GM23338 (cell line): ENCODE results near the gene RHNO1. TPM values are rescaled to one million over a fixed set of nuclear protein-coding genes. Genes with fewer than 3 reads are reported as not detected.

Source experiments
- ATAC-seq: fragments of 200-7000 bp; cut with Tn5 transposase; 3 replicates; pipeline ENCODE4 v1.9.1; 2020
- DNase-seq: peaks from one replicate; pipeline ENCODE4 v3.0.0-alpha.2; 2015; ENCODE audit warnings: low spot score
- H2AFZ ChIP-seq: fragments of 200-600 bp; sonication (generic); 2 replicates; pipeline ENCODE4 v1.8.0; 2016; ENCODE audit warnings: antibody characterized with exemption, mild to moderate bottlenecking, moderate library complexity
- H3F3A ChIP-seq: fragments of 200-600 bp; sonication (generic); replicated peaks from 2 replicates; pipeline ENCODE4 v1.8.0; 2017; ENCODE audit warnings: antibody characterized with exemption, mixed run types, low read depth
- H3K27ac ChIP-seq: fragments of 200-600 bp; sonication (generic); 2 replicates; pipeline ENCODE4 v1.6.1; 2016; ENCODE audit warnings: low read depth
- H3K27me3 ChIP-seq: fragments of 200-600 bp; sonication (generic); 2 replicates; pipeline ENCODE4 v1.8.0; 2016; ENCODE audit warnings: mild to moderate bottlenecking, mixed run types, moderate library complexity; ENCODE audit not compliant: insufficient read depth
- H3K36me3 ChIP-seq: fragments of 200-600 bp; sonication (generic); 2 replicates; pipeline ENCODE4 v1.8.0; 2016; ENCODE audit warnings: mild to moderate bottlenecking; ENCODE audit not compliant: insufficient read depth
- H3K4me1 ChIP-seq: fragments of 200-600 bp; sonication (generic); 2 replicates; pipeline ENCODE4 v1.8.0; 2016; ENCODE audit warnings: mild to moderate bottlenecking, moderate library complexity; ENCODE audit not compliant: insufficient read depth
- H3K4me2 ChIP-seq: fragments of 200-600 bp; sonication (generic); 2 replicates; pipeline ENCODE4 v1.7.1; 2017; ENCODE audit warnings: mixed run types
- H3K4me3 ChIP-seq: fragments of 200-600 bp; sonication (generic); 2 replicates; pipeline ENCODE4 v1.6.1; 2016; ENCODE audit warnings: mixed run types
- H3K79me2 ChIP-seq: fragments of 200-600 bp; sonication (generic); replicated peaks from 2 replicates; pipeline ENCODE4 v1.8.0; 2017; ENCODE audit warnings: mild to moderate bottlenecking; ENCODE audit not compliant: insufficient read depth
- H3K9me2 ChIP-seq: fragments of 200-600 bp; sonication (generic); 2 replicates; pipeline ENCODE4 v1.8.0; 2017; ENCODE audit not compliant: insufficient read depth
- H4K20me1 ChIP-seq: fragments of 200-600 bp; sonication (generic); replicated peaks from 2 replicates; pipeline ENCODE4 v1.8.0; 2017; ENCODE audit warnings: mild to moderate bottlenecking; ENCODE audit not compliant: insufficient read depth
- H3K27ac Mint-ChIP-seq: 2 replicates; pipeline ENCODE4 v1.8.0; 2020; ENCODE audit warnings: inconsistent platforms, mild to moderate bottlenecking, moderate library complexity, mixed read lengths
- H3K27me3 Mint-ChIP-seq: 3 replicates; pipeline ENCODE4 v1.8.0; 2022; ENCODE audit warnings: low read depth, mild to moderate bottlenecking, moderate library complexity, mixed read lengths, inconsistent platforms; ENCODE audit not compliant: insufficient read depth, poor library complexity
- H3K36me3 Mint-ChIP-seq: 3 replicates; pipeline ENCODE4 v1.8.0; 2021; ENCODE audit warnings: low read depth, mild to moderate bottlenecking, inconsistent platforms, moderate library complexity, mixed read lengths
- H3K4me1 Mint-ChIP-seq: 3 replicates; pipeline ENCODE4 v1.8.0; 2020; ENCODE audit warnings: mild to moderate bottlenecking, inconsistent platforms, mixed read lengths
- H3K4me3 Mint-ChIP-seq: 3 replicates; pipeline ENCODE4 v1.8.0; 2021; ENCODE audit warnings: moderate library complexity, mild to moderate bottlenecking, inconsistent platforms, mixed read lengths
- H3K9me3 Mint-ChIP-seq: 3 replicates; pipeline ENCODE4 v1.8.0; 2020; ENCODE audit warnings: moderate library complexity, mild to moderate bottlenecking, inconsistent platforms, mixed read lengths
- CREB1 ChIP-seq: fragments of 250-450 bp; sonication (Bioruptor Pico); IDR thresholded peaks from 2 replicates; pipeline ENCODE4 v1.5.0; 2020; ENCODE audit warnings: low read depth, mild to moderate bottlenecking, moderate library complexity
- EZH2 ChIP-seq: fragments of 200-600 bp; sonication (generic); IDR thresholded peaks from one replicate; pipeline ENCODE4 v1.8.0; 2017; ENCODE audit warnings: antibody characterized with exemption, mild to moderate bottlenecking, low read depth; ENCODE audit not compliant: unreplicated experiment
- JUNB ChIP-seq: IDR thresholded peaks from one replicate; pipeline ENCODE4 v1.6.1; 2016; ENCODE audit warnings: antibody characterized with exemption; ENCODE audit not compliant: unreplicated experiment
- POLR2AphosphoS5 ChIP-seq: IDR thresholded peaks from 2 replicates; pipeline ENCODE4 v1.6.1; 2016; ENCODE audit warnings: antibody characterized with exemption, low read depth
- STAT1 ChIP-seq: IDR thresholded peaks from one replicate; pipeline ENCODE4 v1.6.1; 2016; ENCODE audit warnings: antibody characterized with exemption; ENCODE audit not compliant: unreplicated experiment
- ZNF114 ChIP-seq: fragments of 250-450 bp; sonication (Bioruptor Pico); IDR thresholded peaks from 2 replicates; pipeline ENCODE4 v1.5.0; 2020; ENCODE audit warnings: mild to moderate bottlenecking, moderate library complexity
- ZNF331 ChIP-seq: fragments of 250-450 bp; sonication (Bioruptor Pico); IDR thresholded peaks from 2 replicates; pipeline ENCODE4 v1.5.0; 2020; ENCODE audit warnings: low read depth, mild to moderate bottlenecking, moderate library complexity
- polyA plus RNA-seq: library from polyadenylated mRNA; unstranded; fragments of >200 nt; fragmentation: Nextera tagmentation; extraction: Ambion mirVana; gene quantifications from 2 replicates; pipeline ENCODE4 v1.2.1, GENCODE V29; 2016
- total RNA-seq: library from RNA; depleted of rRNA; stranded (reverse); fragments of >200 nt; shearing (Covaris generic); gene quantifications from 2 replicates; pipeline ENCODE4 v1.2.3, GENCODE V29; 2014
- TF ChIP-seq, protein P1 (sequence below), 2 experiments: fragments of 200-600 bp in 1 of 2; sonication (generic) in 1 of 2; conservative IDR thresholded peaks; 2 replicates each; pipeline versions ENCODE4 v1.5.1 to v1.6.1; 2016 to 2017; ENCODE audit warnings: antibody characterized with exemption in 2 of 2, low read depth in 2 of 2, mild to moderate bottlenecking in 2 of 2, moderate library complexity in 1 of 2
- TF ChIP-seq, protein P2 (sequence below): IDR thresholded peaks from 2 replicates; pipeline ENCODE4 v1.6.1; 2016; ENCODE audit warnings: antibody characterized with exemption
- TF ChIP-seq, protein P3 (sequence below): IDR thresholded peaks from one replicate; pipeline ENCODE4 v1.6.1; 2018; ENCODE audit warnings: antibody characterized with exemption; ENCODE audit not compliant: unreplicated experiment

The RHNO1 gene
- total and polyA plus RNA-seq, 2 experiments from 2014 or later: 56.4 to 63.8 TPM

GRCh38 chr12:2844786-2845185 lies 32.2 kb upstream of the RHNO1 start (continued):
- TF ChIP-seq, protein P1, sequence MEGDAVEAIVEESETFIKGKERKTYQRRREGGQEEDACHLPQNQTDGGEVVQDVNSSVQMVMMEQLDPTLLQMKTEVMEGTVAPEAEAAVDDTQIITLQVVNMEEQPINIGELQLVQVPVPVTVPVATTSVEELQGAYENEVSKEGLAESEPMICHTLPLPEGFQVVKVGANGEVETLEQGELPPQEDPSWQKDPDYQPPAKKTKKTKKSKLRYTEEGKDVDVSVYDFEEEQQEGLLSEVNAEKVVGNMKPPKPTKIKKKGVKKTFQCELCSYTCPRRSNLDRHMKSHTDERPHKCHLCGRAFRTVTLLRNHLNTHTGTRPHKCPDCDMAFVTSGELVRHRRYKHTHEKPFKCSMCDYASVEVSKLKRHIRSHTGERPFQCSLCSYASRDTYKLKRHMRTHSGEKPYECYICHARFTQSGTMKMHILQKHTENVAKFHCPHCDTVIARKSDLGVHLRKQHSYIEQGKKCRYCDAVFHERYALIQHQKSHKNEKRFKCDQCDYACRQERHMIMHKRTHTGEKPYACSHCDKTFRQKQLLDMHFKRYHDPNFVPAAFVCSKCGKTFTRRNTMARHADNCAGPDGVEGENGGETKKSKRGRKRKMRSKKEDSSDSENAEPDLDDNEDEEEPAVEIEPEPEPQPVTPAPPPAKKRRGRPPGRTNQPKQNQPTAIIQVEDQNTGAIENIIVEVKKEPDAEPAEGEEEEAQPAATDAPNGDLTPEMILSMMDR (conservative IDR thresholded peaks at IDR 0.05; ENCODE audit: low read depth in 2 of 2): no peak
- TF ChIP-seq ZNF331 (CRISPR knock-in tag) (no peak), CREB1 (CRISPR knock-in tag) (no peak), EZH2 (no peak), STAT1 (no peak), ZNF114 (CRISPR knock-in tag) (no peak), JUNB (no peak)
- TF ChIP-seq, protein P2, sequence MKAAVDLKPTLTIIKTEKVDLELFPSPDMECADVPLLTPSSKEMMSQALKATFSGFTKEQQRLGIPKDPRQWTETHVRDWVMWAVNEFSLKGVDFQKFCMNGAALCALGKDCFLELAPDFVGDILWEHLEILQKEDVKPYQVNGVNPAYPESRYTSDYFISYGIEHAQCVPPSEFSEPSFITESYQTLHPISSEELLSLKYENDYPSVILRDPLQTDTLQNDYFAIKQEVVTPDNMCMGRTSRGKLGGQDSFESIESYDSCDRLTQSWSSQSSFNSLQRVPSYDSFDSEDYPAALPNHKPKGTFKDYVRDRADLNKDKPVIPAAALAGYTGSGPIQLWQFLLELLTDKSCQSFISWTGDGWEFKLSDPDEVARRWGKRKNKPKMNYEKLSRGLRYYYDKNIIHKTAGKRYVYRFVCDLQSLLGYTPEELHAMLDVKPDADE: no peak

- Histone ChIP-seq H3K36me3 (no peaks in the 10 kb centered on the region), H3K4me2 (peak overlapping the region; percentile 75; the same call in 1 of the 2 replicates)
- peak; percentile 9 for ATAC-seq
Measured at GRCh38 chr12:2845280-2845679, 31.7 kb upstream of the RHNO1 start.

More at GRCh38 chr12:2845280-2845679, 31.7 kb upstream of the RHNO1 start:
- DNase-seq: peak; percentile 58
- peaks cover 25% of the 10 kb centered on the region for H3K4me1 Mint-ChIP-seq
- peaks cover 5% of the 10 kb centered on the region for H3K27me3 Mint-ChIP-seq
- Histone ChIP-seq H3K27ac (no peak overlapping the region), H3K79me2 (no peaks in the 10 kb centered on the region), H4K20me1 (no peaks in the 10 kb centered on the region), H3K4me3 (no peak overlapping the region), H3K27me3 (no peaks in the 10 kb centered on the region), H3K4me1 (peaks cover 7% of the 10 kb centered on the region; the same call in 1 of the 2 replicates), H2AFZ (no peak overlapping the region), H3F3A (no peaks in the 10 kb centered on the region), H3K9me2 (no peaks in the 10 kb centered on the region)
- H3K4me3 Mint-ChIP-seq: no peak overlapping the region
- no peaks in the 10 kb centered on the region for H3K9me3 Mint-ChIP-seq
- no peak overlapping the region for H3K27ac Mint-ChIP-seq
- TF ChIP-seq ZNF331 (CRISPR knock-in tag): no peak
- no peak for TF ChIP-seq POLR2AphosphoS5
- no peak for TF ChIP-seq JUNB
- TF ChIP-seq EZH2: no peak
- TF ChIP-seq, protein P3, sequence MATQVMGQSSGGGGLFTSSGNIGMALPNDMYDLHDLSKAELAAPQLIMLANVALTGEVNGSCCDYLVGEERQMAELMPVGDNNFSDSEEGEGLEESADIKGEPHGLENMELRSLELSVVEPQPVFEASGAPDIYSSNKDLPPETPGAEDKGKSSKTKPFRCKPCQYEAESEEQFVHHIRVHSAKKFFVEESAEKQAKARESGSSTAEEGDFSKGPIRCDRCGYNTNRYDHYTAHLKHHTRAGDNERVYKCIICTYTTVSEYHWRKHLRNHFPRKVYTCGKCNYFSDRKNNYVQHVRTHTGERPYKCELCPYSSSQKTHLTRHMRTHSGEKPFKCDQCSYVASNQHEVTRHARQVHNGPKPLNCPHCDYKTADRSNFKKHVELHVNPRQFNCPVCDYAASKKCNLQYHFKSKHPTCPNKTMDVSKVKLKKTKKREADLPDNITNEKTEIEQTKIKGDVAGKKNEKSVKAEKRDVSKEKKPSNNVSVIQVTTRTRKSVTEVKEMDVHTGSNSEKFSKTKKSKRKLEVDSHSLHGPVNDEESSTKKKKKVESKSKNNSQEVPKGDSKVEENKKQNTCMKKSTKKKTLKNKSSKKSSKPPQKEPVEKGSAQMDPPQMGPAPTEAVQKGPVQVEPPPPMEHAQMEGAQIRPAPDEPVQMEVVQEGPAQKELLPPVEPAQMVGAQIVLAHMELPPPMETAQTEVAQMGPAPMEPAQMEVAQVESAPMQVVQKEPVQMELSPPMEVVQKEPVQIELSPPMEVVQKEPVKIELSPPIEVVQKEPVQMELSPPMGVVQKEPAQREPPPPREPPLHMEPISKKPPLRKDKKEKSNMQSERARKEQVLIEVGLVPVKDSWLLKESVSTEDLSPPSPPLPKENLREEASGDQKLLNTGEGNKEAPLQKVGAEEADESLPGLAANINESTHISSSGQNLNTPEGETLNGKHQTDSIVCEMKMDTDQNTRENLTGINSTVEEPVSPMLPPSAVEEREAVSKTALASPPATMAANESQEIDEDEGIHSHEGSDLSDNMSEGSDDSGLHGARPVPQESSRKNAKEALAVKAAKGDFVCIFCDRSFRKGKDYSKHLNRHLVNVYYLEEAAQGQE: no peak
- no peaks in the 10 kb centered on the region; the same call in 2 of the 3 replicates for H3K36me3 Mint-ChIP-seq
